ENCODE data around the gene CASTOR1.

The CASTOR1 gene

DNA sequence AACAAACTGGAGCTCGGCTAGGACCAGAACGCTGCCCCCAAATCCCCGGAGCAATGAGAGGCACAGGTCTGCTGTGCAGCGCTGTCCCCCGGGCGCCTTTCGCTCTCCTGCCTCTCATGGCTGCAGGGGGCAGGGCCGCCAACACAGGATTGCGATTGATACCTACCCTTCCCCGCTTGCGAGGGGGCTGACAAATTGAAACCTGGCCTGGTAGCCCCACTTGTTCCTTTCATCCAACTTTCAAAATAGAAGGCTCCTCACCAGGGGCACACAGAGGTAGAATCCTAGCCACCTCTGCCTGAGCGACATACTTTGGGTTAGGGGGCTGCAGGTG, 642 bp upstream of the CASTOR1 start:
- TF ChIP-seq, protein P1, sequence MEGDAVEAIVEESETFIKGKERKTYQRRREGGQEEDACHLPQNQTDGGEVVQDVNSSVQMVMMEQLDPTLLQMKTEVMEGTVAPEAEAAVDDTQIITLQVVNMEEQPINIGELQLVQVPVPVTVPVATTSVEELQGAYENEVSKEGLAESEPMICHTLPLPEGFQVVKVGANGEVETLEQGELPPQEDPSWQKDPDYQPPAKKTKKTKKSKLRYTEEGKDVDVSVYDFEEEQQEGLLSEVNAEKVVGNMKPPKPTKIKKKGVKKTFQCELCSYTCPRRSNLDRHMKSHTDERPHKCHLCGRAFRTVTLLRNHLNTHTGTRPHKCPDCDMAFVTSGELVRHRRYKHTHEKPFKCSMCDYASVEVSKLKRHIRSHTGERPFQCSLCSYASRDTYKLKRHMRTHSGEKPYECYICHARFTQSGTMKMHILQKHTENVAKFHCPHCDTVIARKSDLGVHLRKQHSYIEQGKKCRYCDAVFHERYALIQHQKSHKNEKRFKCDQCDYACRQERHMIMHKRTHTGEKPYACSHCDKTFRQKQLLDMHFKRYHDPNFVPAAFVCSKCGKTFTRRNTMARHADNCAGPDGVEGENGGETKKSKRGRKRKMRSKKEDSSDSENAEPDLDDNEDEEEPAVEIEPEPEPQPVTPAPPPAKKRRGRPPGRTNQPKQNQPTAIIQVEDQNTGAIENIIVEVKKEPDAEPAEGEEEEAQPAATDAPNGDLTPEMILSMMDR (IDR thresholded peaks at IDR 0.05) = no peak

GRCh38 chr22:30288419-30289140, 725 bp downstream of the CASTOR1 start:
- TF ChIP-seq, protein P1 (IDR thresholded peaks at IDR 0.05) = no peak

DNA sequence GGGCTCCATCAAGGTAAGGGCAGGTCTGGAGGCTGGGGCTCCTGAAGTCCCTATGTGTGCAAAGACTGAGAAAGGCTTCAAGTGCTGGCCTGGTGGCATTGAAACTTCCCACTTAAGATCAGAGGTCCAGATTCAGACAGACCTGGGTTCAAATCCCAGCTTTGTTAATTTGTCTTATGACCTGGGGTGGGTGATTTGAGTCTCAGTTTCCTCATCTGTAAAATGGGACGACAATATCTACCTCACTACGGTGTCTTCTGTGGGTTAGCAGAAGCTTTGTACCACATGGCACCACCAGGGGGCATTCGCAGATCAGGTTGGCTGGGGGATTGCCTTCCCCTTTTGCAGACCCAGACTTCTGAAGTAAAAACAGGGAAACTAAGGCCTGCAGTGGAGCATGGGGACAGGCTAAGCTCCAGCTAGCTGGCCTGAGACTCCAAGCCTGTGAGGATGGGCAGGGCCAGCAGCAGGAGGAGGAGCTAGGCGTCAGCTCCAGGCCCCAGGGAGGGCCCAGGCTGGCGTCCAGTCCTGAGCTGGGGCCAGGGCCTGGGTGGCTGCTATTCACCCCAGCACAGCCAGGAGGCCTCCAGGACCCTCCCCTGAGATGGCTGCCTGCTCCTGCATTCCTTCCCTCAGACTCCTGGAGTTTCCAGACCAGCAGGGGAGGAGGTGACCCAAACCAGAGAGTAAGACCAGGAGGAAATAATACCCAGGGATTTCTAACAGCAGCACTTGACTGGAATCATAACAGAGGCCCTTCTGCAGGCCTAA, 1.5 kb downstream of the CASTOR1 start:
- TF ChIP-seq, protein P1 (IDR thresholded peaks at IDR 0.05) = peak; percentile 57

DNA sequence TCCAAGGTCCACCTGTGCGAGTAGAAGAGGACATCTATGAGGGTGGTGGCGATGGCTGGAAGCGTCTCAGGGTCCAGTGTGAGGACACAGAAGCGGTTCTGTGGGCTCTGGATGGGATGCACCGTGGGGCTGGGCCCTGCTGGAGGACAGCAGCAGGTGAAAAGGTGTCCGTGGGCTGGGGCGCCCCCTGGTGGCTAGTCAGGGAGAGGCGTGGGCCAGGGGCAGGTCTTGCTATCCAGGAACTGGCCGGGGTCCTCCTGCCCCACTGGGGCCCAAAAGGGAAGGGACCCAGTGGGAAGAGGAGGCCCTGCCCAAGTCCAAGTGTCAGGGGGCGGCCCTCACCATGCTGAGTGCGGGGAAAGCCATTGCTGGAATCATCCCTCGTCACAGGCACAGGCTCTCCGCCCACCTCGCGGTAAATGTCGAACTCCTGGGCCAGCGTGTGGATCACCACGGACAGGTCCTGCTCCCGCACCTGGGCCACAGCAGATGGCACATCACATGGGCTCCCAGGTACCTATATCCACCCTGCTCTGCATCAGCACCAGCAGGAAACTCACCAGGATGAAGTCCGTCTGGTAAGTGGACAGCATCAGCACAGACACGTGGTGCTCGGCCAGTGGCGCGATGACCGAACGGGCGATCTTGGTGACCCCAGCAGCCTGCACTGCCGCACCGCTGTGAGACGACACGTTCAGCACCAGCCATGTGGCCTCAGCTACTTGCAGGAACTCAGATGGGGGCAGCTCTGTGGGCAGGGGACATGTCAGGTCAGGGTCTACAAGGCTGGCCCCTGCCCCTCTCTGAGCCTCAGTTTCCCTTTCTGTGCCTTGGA, 2.3 kb downstream of the CASTOR1 start:
- TF ChIP-seq, protein P1 (IDR thresholded peaks at IDR 0.05) = peak; percentile 96

DNA sequence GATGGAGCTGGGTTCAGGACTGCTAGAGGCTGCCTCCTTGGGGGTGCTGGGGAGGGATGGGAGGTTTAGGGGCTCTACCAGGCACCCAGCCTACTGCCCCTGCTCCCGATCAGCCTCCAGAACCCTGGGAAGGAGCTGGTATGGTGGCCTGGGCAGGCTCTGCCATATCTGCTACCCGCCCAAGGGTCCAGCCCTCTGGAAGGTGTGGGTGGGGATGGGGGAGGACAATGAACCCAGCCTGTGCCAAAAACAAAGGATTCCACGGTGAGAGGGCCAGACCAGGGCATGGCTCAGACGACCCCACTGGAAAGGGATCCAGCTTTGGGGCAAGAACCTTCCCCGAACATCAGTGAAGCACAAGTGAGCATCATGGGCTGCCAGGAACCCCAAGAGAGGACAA, 3.0 kb downstream of the CASTOR1 start:
- TF ChIP-seq, protein P1 (IDR thresholded peaks at IDR 0.05) = no peak

- TF ChIP-seq, protein P1 (IDR thresholded peaks at IDR 0.05) = no peak
Observed at GRCh38 chr22:30285846-30286200, 3.5 kb downstream of the CASTOR1 start.

DNA sequence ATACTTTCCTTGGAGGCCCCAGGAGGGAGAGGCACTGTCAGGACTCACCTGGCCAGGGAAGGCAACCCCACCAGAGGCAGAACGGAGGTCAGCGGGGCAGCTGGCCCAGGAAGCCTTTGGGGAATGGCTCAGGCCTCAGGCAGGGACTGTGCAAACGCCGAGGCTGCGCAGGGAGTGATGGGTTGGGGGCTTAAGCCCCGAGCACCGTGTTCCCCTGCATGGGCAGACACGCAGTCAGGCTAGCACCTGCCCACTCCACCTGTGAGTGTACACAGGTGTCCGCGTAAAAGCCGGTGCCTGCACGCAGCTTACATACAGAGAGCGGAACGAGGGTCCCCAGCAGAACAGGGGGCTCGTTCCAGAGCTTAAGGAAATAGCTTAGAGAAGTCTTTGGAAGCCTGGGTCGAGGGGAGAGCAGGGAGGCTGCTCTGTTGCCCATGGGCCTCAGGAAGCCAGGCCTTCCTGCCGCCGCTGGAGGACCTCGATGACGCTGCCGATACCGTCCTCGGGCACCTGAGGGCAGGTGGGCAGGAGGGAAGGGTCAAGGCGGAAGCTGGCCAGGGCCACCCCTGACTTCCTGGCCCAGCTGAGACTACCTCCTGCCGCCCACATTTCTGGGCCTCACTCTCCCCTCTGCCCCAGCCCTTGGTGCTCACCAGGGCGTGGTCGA, 4.0 kb downstream of the CASTOR1 start:
- TF ChIP-seq, protein P1 (IDR thresholded peaks at IDR 0.05) = no peak

Measured in LNCAP (cell line).